Measurements from ENCODE around the gene ALKBH3.

Gene ALKBH3

DNA sequence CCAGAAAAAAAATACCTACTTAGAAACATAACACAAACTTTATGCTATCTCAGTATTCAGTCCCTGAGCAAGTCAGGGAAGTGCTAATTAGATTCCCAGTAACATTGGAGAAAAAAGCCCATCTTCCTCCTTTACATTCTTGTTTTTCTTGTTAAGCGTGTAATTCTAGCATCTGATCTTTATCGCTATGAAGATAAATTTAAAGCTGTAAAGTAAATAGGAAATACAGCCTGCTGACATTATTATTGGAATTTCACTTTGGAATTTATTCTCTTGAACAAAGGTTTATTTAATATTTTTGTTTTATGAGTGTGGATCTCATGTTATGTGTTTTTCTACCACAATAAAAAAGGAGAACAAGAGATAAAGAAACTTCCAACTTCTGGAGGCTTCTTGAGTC lies 13.9 kb downstream of the ALKBH3 start:
- Histone ChIP-seq H3K27ac (replicated peaks) (no peak overlapping the region), H3K4me3 (replicated peaks; ENCODE audit: insufficient read depth, low read length) (no peak overlapping the region), H3K27me3 (ENCODE audit: insufficient read depth, poor library complexity, severe bottlenecking) (no peaks in the 10 kb centered on the region)
- no peak for TF ChIP-seq SPI1 (IDR thresholded peaks at IDR 0.05; ENCODE audit: borderline replicate concordance, low read depth)
- TF ChIP-seq, protein P1, sequence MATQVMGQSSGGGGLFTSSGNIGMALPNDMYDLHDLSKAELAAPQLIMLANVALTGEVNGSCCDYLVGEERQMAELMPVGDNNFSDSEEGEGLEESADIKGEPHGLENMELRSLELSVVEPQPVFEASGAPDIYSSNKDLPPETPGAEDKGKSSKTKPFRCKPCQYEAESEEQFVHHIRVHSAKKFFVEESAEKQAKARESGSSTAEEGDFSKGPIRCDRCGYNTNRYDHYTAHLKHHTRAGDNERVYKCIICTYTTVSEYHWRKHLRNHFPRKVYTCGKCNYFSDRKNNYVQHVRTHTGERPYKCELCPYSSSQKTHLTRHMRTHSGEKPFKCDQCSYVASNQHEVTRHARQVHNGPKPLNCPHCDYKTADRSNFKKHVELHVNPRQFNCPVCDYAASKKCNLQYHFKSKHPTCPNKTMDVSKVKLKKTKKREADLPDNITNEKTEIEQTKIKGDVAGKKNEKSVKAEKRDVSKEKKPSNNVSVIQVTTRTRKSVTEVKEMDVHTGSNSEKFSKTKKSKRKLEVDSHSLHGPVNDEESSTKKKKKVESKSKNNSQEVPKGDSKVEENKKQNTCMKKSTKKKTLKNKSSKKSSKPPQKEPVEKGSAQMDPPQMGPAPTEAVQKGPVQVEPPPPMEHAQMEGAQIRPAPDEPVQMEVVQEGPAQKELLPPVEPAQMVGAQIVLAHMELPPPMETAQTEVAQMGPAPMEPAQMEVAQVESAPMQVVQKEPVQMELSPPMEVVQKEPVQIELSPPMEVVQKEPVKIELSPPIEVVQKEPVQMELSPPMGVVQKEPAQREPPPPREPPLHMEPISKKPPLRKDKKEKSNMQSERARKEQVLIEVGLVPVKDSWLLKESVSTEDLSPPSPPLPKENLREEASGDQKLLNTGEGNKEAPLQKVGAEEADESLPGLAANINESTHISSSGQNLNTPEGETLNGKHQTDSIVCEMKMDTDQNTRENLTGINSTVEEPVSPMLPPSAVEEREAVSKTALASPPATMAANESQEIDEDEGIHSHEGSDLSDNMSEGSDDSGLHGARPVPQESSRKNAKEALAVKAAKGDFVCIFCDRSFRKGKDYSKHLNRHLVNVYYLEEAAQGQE (IDR thresholded peaks at IDR 0.05; ENCODE audit: insufficient replicate concordance, low read depth) = no peak
- TF ChIP-seq, protein P2, sequence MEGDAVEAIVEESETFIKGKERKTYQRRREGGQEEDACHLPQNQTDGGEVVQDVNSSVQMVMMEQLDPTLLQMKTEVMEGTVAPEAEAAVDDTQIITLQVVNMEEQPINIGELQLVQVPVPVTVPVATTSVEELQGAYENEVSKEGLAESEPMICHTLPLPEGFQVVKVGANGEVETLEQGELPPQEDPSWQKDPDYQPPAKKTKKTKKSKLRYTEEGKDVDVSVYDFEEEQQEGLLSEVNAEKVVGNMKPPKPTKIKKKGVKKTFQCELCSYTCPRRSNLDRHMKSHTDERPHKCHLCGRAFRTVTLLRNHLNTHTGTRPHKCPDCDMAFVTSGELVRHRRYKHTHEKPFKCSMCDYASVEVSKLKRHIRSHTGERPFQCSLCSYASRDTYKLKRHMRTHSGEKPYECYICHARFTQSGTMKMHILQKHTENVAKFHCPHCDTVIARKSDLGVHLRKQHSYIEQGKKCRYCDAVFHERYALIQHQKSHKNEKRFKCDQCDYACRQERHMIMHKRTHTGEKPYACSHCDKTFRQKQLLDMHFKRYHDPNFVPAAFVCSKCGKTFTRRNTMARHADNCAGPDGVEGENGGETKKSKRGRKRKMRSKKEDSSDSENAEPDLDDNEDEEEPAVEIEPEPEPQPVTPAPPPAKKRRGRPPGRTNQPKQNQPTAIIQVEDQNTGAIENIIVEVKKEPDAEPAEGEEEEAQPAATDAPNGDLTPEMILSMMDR (IDR thresholded peaks at IDR 0.05; ENCODE audit: insufficient read depth, low read length) = no peak
- no peak for TF ChIP-seq POLR2AphosphoS5 (IDR thresholded peaks at IDR 0.05; ENCODE audit: low read depth)
- no peak for TF ChIP-seq GABPA (IDR thresholded peaks at IDR 0.05; ENCODE audit: low read depth)
- DNase-seq (ENCODE audit: low read depth in 1 of 2, low spot score in 1 of 2) = no peak

DNA sequence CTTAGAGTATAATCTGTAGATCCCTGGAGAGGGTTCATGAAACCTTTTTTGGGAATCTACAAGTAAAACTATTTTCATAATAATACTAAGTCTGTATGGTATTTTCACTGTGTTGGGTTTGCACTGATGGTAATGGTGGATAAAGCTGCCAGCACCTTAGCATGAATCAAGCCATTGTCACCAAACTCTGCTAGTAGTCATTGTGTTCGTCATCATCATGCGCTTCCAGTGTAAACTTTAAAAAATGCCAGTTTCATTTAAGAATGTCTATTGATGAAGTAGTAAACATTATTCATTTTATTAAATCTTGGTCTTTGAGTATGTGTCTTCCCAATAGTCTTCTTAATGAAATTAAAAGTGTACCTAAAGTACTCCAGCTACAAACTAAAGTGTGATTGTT lies 15.0 kb downstream of the ALKBH3 start:
- TF ChIP-seq, protein P2 (IDR thresholded peaks at IDR 0.05; ENCODE audit: insufficient read depth, low read length) = no peak
- TF ChIP-seq SPI1 (IDR thresholded peaks at IDR 0.05; ENCODE audit: borderline replicate concordance, low read depth) = no peak
- TF ChIP-seq, protein P1 (IDR thresholded peaks at IDR 0.05; ENCODE audit: insufficient replicate concordance, low read depth) = no peak
- TF ChIP-seq POLR2AphosphoS5 (IDR thresholded peaks at IDR 0.05; ENCODE audit: low read depth) = no peak
- no peak for TF ChIP-seq GABPA (IDR thresholded peaks at IDR 0.05; ENCODE audit: low read depth)
- Histone ChIP-seq H3K27me3 (ENCODE audit: insufficient read depth, poor library complexity, severe bottlenecking) (no peaks in the 10 kb centered on the region), H3K27ac (replicated peaks) (no peak overlapping the region), H3K4me3 (replicated peaks; ENCODE audit: insufficient read depth, low read length) (no peak overlapping the region)
- DNase-seq (ENCODE audit: low read depth in 1 of 2, low spot score in 1 of 2) = no peak

DNA sequence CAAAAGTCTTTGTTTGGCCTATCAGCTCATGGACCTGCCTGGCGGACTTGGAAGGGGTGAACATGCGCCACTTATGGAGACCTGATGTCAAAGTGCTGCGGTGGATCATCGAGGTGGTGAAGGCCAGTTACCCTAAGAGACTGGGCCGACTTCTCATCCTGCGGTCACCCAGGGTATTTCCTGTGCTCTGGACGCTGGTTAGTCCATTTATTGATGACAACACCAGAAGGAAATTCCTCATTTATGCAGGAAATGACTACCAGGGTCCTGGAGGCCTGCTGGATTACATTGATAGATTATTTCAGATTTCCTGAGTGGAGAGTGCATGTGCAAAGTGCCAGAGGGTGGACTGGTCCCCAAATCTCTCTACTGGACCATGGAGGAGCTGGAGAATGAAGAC lies 17.9 kb downstream of the ALKBH3 start:
- TF ChIP-seq, protein P2 (IDR thresholded peaks at IDR 0.05; ENCODE audit: insufficient read depth, low read length) = no peak
- TF ChIP-seq SPI1 (IDR thresholded peaks at IDR 0.05; ENCODE audit: borderline replicate concordance, low read depth) (no peak), GABPA (IDR thresholded peaks at IDR 0.05; ENCODE audit: low read depth) (no peak), POLR2AphosphoS5 (IDR thresholded peaks at IDR 0.05; ENCODE audit: low read depth) (no peak)
- TF ChIP-seq, protein P1 (IDR thresholded peaks at IDR 0.05; ENCODE audit: insufficient replicate concordance, low read depth) = no peak
- no peak for DNase-seq (ENCODE audit: low read depth in 1 of 2, low spot score in 1 of 2)
- Histone ChIP-seq H3K4me3 (replicated peaks; ENCODE audit: insufficient read depth, low read length) (no peak overlapping the region), H3K27me3 (ENCODE audit: insufficient read depth, poor library complexity, severe bottlenecking) (no peaks in the 10 kb centered on the region), H3K27ac (replicated peaks) (no peak overlapping the region)
